Fibroblast of skin of back (primary cell): ENCODE measurements around the gene MED9.

Source experiments
- DNase-seq: peaks from one replicate; pipeline ENCODE4 v3.0.0-alpha.2; 2013

Gene MED9

GRCh38 chr17:17516941-17517720 is 40.3 kb downstream of the MED9 start:
- DNase-seq: no peak

- no peak for DNase-seq
Observed at GRCh38 chr17:17518014-17518413, 41.2 kb downstream of the MED9 start.

GRCh38 chr17:17518951-17519350 is 42.2 kb downstream of the MED9 start:
- no peak for DNase-seq

GRCh38 chr17:17519886-17520285 is 43.1 kb downstream of the MED9 start:
- DNase-seq: no peak

GRCh38 chr17:17520599-17521232 is 43.9 kb downstream of the MED9 start:
- DNase-seq: no peak

GRCh38 chr17:17523001-17523730 is 46.4 kb downstream of the MED9 start:
- no peak for DNase-seq

- no peak for DNase-seq
Observed at GRCh38 chr17:17523731-17524490, 47.1 kb downstream of the MED9 start.

- DNase-seq: no peak
Observed at GRCh38 chr17:17525311-17525710, 48.5 kb downstream of the MED9 start.

- no peak for DNase-seq
Observed at GRCh38 chr17:17525956-17526355, 49.2 kb downstream of the MED9 start.

- no peak for DNase-seq
Observed at GRCh38 chr17:17526369-17526768, 49.6 kb downstream of the MED9 start.

GRCh38 chr17:17527534-17527933 is 50.7 kb downstream of the MED9 start:
- DNase-seq: no peak

- no peak for DNase-seq
Observed at GRCh38 chr17:17527956-17528500, 51.2 kb downstream of the MED9 start.

- no peak for DNase-seq
Observed at GRCh38 chr17:17528696-17529652, 52.2 kb downstream of the MED9 start.

GRCh38 chr17:17531156-17531555 is 54.4 kb downstream of the MED9 start:
- DNase-seq: no peak

GRCh38 chr17:17532991-17533390 is 56.2 kb downstream of the MED9 start:
- no peak for DNase-seq

- DNase-seq: no peak
Observed at GRCh38 chr17:17533901-17534441, 57.2 kb downstream of the MED9 start.

GRCh38 chr17:17535957-17536356 is 59.2 kb downstream of the MED9 start:
- DNase-seq: peak; percentile 77

GRCh38 chr17:17536702-17537101 is 59.9 kb downstream of the MED9 start:
- no peak for DNase-seq

- no peak for DNase-seq
Observed at GRCh38 chr17:17537311-17538099, 60.7 kb downstream of the MED9 start.
